HG03354 (cell line): ENCODE results near the gene CD8B2.
"Not testable (repeated sequence)": the region's sequence is repeated elsewhere in the genome, so short reads cannot be mapped to it uniquely, and the experiment has no call there.

Experiments used
- ATAC-seq: cut with Tn5 transposase; IDR thresholded peaks from one replicate; pipeline ENCODE4 v1.9.1; 2021; ENCODE audit warnings: mild to moderate bottlenecking; ENCODE audit not compliant: unreplicated experiment, poor library complexity, severe bottlenecking

CD8B2 gene

DNA sequence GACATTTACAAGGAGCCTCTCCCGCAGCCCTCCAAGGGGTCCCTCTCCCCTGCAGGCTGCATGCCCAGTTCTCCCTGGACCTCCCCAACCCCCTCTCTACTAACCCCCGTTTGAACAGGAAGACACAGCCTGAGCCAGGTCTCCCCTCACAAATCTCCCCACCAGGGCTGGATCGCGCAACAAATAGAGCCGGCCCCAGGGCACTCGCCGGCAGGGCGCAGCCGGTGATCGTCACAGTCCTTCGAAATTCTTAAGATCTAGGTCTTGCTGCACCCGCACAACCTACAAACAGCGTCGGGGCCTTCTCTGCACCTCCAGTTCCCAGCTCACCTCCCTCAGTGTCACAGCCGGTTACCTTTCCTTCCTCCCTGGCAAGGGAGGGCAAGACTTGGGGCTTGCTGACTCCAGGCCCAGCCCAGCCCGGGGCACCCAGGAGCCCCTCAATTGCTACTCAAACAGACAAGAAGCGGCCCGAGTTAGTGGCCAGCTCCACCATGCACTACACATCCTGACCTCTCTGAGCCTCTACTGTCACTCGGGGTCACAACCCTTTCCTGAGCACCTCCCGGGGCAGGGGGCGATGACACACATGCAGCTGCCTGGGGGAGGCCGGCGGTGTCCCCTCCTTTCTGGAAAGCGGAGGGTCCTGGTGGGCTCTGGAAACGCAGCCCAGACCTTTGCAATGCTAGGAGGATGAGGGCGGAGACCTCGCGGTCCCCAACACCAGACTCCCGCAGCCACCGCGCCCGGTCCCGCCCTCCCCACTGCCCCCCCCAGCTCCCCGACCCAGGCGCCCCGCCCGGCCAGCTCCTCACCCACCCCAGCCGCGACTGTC is at the start of gene CD8B2:
TSS of gene CD8B2 (plus strand) at position 814 of the 835 bp plus-strand sequence. CDS start 63 bp downstream, outside the sequence.
- ATAC-seq, result not testable (repeated sequence)

DNA sequence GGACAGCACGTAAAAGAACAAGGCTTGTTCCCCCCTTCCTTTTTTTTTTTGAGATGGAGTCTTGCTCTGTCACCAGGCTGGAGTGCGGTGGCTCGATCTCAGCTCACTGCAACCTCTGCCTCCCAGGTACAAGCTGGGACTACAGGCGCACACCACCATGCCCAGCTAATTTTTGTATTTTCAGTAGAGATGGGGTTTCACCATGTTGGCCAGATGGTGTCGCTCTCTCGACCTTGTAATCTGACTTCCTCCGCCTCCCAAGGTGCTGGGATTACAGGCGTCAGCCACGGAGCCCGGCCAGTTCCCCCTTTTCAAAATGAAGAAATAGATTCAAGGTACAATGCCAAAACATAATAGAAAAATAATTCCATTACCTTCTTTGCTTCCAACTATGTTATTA is 25.3 kb upstream of the CD8B2 start:
- ATAC-seq, result not testable (repeated sequence)

DNA sequence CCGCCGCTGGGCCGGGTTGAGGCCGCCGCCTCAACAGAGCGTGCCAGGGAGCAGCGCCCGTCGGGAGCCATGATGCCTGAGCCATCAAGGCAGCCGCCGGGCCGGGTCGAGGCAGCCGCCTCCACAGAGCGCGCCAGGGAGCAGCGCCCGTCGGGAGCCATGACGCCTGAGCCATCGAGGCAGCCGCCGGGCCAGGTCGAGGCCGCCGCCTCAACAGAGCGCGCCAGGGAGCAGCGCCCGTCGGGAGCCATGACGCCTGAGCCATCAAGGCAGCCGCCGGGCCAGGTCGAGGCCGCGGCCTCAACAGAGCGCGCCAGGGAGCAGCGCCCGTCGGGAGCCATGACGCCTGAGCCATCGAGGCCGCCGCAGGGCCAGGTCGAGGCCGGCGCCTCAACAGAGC is 19.6 kb upstream of the CD8B2 start:
- not testable (repeated sequence) for ATAC-seq

DNA sequence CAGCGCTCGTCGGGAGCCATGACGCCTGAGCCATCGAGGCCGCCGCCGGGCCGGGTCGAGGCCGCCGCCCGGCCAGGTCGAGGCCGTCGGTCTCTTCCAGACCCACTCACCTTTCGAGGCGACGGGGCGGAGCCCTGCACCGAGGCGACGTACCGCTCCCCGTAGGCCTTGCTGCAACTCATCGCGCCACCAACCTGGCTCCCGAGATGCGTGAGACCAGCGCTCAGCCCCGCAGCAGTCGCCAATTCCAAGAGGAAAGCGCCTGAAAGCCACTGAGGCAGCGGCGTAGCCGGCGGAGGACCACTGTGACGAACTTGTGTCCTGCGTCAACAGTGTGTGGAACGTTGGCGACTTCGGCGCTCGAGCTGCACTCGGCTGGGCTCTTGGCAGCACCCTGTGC is 19.1 kb upstream of the CD8B2 start, which contains the start of gene RGPD3:
TSS of gene RGPD3 (minus strand) at position 307 of the 400 bp plus-strand sequence. CDS start at position 182, 125 bp downstream.
- not testable (repeated sequence) for ATAC-seq

DNA sequence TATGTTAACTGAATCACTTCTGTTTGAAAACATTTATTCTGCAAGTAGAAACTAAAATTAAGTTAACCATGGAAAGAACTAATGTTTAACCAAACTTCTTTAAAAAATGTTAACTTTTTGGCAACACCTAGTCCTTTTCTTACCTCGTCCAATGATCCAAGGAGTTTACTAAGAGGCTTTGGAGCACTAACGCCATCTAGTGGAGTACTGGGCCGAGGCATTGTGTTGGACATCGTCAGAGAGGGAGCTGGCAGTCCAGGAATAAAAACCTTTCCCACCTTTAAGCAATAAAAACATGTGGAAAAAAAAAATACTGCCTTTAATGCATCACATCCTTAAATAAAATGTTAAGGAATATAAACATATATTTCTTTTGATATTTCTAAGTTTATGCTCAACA is 16.5 kb upstream of the CD8B2 start:
- ATAC-seq, result peak; percentile 68

DNA sequence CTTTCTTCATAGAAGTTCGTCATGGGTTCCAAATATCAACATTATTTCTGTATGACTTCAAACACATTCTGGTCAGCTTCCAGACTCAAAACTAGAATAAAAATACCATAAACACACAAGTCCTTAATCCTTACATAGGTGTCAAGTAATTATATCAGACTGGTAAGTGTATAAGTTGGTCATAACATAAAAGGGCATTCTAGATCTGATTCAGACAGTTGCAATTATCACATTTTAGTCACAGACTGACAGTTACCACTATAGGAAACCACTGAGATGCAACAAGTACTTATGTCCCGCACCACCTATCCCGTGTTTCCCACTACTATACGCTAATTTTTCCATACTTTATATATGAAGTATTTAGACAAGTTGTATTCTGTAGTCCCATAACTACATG is 9.5 kb upstream of the CD8B2 start:
- not testable (repeated sequence) for ATAC-seq

DNA sequence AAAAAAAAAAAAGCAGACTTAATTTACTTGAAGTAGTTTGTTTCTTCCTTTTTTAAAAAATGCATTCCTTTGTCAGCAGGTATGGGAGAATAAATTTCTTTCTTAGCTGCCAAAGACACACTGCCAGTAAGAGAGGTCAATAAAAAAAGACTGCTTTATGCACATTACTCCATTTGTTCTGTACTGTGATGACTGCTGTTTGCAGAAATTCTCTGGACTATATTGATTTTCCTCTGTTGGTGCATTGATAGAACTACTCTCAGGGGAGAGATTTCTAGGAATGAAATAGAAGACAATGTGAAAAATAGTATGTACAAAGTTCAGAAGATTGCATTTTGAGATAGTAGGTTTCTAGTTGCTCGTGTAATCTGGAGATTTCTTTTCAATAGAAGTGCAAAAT is 7.6 kb upstream of the CD8B2 start:
- ATAC-seq, result not testable (repeated sequence)

DNA sequence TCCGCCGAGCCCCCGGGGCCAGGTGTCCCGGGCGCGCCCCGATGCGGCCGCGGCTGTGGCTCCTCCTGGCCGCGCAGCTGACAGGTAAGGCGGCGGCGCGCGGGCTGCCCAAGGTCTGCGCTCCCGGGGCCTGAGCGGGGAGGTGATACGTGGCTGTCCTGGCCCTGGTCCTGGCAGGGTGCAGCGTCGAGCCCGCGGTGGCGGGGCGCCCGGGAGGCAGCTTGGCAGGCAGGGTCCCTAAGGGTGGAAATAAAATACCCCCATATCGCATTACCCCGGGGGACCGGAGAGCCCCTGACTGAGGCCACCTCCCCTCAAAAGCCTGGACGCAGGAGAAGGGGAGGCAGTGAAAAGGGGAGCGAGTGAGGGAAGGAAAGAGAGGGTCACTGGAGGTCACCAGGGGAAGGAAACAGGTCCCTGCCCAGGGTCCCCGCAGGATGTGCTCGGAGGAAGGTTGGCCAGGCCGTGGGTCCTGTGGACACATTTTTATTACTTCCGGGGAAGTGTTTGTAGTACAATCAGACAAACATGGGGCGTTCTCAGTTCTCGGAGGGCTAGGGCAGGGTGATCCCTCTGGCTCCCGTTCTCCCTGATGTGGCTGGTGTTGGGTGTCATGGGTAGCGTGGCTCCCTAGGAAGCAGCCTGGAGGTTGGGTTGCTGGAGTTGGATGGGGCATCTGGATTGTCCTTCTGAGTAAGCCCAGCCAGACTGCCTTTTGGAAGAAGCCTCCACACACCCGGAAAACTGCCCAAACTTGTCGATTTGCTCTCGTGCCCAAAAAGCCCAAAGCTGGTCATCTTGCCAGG is 425 bp downstream of the CD8B2 start:
- ATAC-seq, result not testable (repeated sequence)

DNA sequence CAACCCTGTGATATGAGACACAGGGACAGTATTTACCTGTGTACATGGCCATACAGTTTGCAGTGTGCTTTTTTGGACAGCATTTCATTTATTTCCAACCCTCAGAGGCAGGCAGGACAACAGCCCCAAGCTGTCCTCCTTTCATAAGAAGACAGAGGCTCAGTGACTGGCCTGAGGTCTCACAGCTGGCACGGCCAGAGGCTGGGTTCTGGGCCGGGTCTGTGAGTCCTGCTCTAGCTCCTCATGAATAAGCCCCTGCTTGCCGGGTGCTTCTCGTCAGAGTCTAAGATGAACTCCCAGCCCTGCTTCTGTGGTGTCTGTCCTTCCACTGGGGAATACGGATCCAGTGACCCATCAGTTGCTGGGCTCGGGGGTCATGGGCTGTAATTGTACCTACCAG is 2.5 kb downstream of the CD8B2 start:
- ATAC-seq, result not testable (repeated sequence)

DNA sequence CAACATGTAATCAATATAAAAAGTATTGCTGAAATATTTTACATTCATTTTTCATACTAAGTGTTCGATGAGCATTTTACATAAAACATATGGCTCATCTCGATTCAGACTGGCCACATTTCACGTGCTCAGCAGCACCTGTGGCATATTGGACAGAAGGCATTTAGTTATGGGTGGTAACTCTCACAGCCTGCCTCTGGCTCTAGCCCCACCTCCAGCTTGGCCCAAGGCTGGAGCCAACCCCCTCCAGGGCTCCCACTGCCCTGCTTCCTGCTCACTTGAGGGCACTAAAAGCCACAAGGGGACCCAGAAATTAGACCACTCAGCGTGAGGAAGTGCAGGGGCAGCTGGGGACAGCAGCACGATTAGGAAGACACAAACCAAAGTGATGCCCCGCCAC is 5.2 kb downstream of the CD8B2 start:
- ATAC-seq, result not testable (repeated sequence)

DNA sequence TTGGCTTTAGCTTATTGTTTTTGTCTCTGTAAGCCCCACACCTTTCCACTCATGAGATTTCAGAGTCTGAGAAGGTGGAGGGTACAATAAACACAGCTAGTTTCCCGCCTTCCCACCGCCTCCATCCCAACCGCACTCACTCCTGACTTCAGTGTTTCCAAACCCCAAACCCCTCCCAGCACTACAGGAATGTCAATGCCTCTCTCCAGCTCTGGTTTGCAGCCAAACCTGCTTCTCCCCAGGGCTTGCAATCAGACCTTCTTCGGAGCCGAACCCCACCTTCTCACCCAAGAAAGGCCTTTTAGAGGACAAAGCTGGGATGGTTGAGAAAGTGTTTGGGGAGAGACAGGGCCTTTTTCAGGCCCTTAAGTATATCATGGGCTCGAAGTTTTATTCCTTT is 5.7 kb downstream of the CD8B2 start:
- not testable (repeated sequence) for ATAC-seq

DNA sequence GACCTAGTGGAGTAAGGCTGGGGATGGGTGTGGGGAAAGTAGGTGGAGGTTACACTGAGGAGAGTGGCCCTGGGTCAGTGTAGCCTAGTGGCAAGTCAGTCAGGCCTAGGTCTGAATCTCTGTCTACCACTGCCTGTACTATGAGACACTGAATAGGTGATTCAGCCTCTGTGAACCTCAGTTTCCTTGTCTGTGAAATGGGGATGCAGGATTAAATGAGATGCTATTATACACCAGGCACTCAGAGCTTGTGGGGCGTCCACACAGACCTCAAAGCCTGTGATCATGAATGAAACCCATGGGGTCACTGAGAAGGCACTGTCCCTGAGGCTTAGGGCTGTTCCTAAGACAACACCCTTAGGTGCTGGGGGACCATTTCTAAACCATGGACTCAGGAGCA is 11.4 kb downstream of the CD8B2 start:
- ATAC-seq, result not testable (repeated sequence)

DNA sequence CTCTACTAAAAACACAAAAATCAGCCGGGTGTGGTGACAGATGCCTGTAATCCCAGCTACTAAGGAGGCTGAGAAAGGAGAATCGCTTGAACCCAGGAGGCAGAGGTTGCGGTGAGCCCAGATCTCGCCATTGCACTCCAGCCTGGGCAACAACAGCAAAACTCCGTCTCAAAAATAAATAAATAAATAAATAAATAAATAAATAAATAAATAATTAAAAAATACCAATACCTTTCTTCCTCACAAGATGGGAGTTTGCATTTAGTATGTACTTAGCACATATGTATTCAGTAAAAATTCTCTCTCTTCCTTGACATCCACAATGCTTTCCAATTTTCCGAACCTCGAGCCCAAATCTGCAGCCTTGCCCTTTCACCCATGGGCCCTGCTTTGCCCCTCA is 13.2 kb downstream of the CD8B2 start:
- ATAC-seq, result not testable (repeated sequence)

DNA sequence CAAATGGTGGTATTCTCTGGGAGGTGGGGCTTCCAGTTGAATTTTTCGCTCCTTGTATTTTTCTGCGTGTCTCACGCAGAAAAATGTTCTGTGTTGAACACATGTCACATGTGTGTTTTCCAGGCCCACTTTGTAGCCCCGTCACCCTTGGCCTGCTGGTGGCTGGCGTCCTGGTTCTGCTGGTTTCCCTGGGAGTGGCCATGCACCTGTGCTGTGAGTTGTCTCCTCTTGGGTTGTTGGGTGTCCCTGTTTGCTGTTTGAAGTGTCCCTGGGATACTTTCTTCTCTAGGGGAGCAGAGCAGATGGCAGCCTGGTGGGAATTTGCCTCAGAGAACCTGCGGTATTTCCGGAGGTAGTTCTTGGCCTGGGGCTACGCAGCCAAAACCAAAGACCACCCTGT is 15.2 kb downstream of the CD8B2 start:
- not testable (repeated sequence) for ATAC-seq

DNA sequence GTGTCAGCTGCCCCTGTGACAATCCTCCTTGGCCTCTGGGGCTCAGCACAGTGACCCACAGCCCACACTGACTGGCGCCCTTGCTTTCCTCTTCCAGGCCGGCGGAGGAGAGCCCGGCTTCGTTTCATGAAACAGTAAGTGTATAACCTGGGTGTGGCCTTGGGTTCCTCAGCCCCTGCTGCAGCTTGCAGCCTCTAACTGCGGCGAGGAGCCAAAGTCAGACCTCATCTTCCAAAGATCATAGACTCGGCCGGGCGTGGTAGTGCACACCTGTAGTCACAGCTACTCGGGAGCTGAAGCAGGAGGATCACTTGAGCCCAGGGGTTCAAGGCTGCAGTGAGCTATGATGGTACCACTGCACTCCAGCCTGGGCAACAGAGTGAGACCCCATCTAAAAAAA is 17.0 kb downstream of the CD8B2 start:
- not testable (repeated sequence) for ATAC-seq

DNA sequence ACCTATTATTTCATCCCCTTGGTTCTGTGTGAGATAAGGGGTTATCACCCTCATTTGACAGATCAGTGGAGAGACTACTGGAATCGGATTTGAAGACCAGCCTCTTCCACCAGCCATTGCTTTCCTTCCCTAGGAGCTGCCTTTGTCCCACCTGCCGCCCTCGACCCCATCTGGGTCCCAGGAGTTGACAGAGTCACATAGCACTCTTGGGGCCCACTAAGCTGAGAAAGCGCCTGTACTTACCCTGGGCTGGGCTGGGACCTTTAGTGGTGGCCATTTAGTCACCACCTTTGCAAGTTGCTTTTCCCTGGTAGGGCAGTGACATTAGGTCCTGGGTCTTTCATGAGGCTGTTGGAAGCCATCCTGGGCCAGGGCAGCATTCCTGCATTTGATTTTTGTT is 17.6 kb downstream of the CD8B2 start:
- not testable (repeated sequence) for ATAC-seq

DNA sequence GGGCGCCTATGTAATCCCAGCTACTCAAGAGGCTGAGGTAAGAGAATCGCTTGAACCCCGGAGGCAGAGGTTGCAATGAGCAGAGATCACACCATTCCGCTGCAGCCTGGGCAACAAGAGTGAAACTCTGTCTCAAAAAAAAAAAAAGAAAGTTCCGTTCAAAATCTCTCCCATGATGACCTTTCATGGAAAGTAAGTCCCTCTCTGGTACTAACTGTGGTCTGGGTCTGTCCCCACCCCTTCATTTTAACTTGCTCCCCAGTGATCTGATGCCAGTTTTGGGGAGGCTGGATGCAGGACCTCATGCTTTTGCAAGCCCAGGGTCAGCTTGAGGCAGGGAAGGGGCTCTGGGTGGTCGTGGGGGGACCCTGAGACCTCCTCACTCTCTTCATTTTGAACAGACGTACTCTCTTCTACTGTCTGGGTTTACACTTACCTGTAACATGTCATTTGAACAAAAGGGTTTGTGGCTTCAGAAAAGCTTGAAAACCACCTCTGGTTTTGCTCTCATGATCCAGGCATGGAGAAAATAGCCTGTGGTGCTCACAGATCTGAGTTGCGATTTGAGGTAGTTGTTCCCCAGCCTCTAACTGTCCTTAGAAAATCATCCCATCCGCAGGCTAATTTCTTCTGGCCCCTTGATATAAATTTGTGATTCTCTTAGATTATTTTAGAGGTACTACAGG is 19.0 kb downstream of the CD8B2 start:
- not testable (repeated sequence) for ATAC-seq

DNA sequence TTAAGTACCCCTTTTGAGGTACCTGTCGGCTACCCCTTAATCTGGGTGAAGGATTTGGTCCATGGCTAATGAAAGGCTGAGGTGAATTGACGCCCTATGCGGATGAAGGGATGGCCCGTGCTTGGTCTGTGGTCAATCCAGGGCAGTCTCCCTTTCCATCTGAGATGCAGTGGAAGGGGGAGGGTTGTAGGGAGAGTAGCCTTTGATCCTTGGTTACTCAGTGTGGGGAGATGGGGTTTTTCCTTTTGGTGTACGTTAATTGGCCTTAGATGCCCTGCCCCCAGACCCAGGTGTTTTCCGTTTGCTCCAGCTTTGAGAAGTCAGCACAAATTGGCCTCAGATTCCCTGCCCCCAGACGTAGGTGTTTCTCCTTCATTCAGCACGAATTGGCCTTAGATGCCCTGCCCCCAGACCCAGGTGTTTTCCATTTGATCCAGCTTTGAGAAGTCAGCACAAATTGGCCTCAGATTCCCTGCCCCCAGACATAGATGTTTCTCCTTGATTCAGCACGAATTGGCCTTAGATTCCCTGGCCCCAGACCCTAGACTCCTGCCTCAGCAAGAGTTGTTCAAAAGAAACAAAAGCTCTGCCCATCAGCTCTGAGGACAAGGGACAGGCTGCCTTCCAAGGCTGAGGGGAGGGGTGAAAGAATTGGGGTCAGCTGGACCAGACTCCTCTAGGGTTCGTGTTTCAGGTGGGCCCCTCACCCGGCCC is 21.7 kb downstream of the CD8B2 start:
- ATAC-seq, result not testable (repeated sequence)

DNA sequence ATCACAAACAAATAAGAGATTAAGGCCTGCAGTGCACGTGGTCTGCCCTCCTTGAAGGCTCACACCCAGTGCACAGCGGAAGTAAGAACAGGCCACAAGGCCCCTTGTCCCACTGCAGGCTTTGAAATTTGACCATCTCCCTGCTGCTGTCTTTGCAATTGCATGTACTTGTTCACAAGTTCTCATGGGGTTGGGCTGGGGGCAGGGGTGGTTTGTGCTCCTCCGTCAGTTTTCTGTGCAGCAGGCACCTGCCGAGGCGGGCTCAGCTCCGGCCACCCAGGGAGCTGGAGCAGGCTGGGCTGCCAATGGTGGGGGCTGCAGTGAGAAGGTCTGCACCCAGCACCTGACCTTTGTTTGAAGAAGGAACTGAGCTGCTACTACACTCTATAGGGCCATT is 22.2 kb downstream of the CD8B2 start:
- ATAC-seq, result not testable (repeated sequence)
